SK-N-MC (cell line): Measurements from ENCODE around the gene KRTAP5-1.

ENCODE experiments used
- DNase-seq: peaks from one replicate; pipeline ENCODE4 v3.0.0-alpha.2; 2011; ENCODE audit warnings: low read depth, low spot score
- H3K27ac ChIP-seq: fragments of 200-600 bp; sonication (generic); 2 replicates; pipeline ENCODE4 v1.5.1; 2016; ENCODE audit warnings: mixed run types
- H3K36me3 ChIP-seq: fragments of 200-600 bp; sonication (generic); 2 replicates; pipeline ENCODE4 v1.6.1; 2017; ENCODE audit warnings: antibody characterized with exemption, low read length, mixed read lengths; ENCODE audit not compliant: insufficient read depth
- H3K4me3 ChIP-seq: fragments of 200-600 bp; sonication (generic); 2 replicates; pipeline ENCODE4 v1.5.1; 2016
- H3K9ac ChIP-seq: fragments of 200-600 bp; sonication (generic); 2 replicates; pipeline ENCODE4 v1.8.0; 2017; ENCODE audit warnings: mixed run types, mixed read lengths; ENCODE audit not compliant: insufficient read length
- H3K9me3 ChIP-seq: fragments of 200-600 bp; sonication (generic); 2 replicates; pipeline ENCODE4 v1.6.1; 2017; ENCODE audit warnings: low read depth, mild to moderate bottlenecking, antibody characterized with exemption, low read length, moderate library complexity, mixed read lengths
- EZH2 ChIP-seq: fragments of 200-600 bp; sonication (generic); IDR thresholded peaks from one replicate; pipeline ENCODE4 v1.6.1; 2017; ENCODE audit warnings: antibody characterized with exemption
- FOXP2 ChIP-seq: optimal IDR thresholded peaks from 2 replicates; pipeline ENCODE3; 2011; ENCODE audit warnings: mild to moderate bottlenecking, moderate library complexity; ENCODE audit not compliant: insufficient read depth; ENCODE audit errors: extremely low read length, control extremely low read depth
- POLR2AphosphoS5 ChIP-seq: IDR thresholded peaks from 2 replicates; pipeline ENCODE4 v1.6.1; 2012; ENCODE audit warnings: mild to moderate bottlenecking, low read depth, low read length, borderline replicate concordance

KRTAP5-1 gene

DNA sequence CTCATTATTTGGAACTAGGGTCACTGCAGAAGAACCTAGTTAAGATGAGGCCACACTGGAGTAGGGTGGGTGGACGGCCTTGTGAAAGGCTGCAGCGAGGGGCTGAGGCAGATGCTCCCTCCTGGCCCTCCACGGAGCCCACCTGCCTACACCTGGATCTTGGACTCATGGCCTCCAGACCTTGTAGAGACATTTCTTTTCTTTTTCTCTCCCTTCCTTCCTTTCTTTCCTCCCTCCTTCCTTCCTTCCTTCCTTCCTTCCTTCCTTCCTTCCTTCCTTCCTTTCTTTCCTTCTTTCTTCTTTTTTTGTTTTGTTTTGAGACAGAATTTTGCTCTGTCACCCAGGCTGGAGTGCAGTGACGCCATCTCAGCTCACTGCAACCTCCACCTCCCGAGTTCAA lies 39.7 kb downstream of the KRTAP5-1 start:
- Histone ChIP-seq H3K9ac (no peak overlapping the region), H3K36me3 (no peaks in the 10 kb centered on the region), H3K4me3 (no peak overlapping the region), H3K9me3 (no peaks in the 10 kb centered on the region), H3K27ac (no peak overlapping the region)
- no peak for TF ChIP-seq POLR2AphosphoS5
- TF ChIP-seq FOXP2, result no peak
- TF ChIP-seq EZH2, result no peak
- DNase-seq, result no peak

- Histone ChIP-seq H3K9me3 (no peaks in the 10 kb centered on the region), H3K9ac (no peak overlapping the region), H3K4me3 (no peak overlapping the region), H3K36me3 (no peaks in the 10 kb centered on the region), H3K27ac (no peak overlapping the region)
- DNase-seq, result no peak
- TF ChIP-seq POLR2AphosphoS5, result no peak
- no peak for TF ChIP-seq EZH2
- TF ChIP-seq FOXP2, result no peak
Observed at GRCh38 chr11:1544536-1544935, 40.5 kb downstream of the KRTAP5-1 start.

DNA sequence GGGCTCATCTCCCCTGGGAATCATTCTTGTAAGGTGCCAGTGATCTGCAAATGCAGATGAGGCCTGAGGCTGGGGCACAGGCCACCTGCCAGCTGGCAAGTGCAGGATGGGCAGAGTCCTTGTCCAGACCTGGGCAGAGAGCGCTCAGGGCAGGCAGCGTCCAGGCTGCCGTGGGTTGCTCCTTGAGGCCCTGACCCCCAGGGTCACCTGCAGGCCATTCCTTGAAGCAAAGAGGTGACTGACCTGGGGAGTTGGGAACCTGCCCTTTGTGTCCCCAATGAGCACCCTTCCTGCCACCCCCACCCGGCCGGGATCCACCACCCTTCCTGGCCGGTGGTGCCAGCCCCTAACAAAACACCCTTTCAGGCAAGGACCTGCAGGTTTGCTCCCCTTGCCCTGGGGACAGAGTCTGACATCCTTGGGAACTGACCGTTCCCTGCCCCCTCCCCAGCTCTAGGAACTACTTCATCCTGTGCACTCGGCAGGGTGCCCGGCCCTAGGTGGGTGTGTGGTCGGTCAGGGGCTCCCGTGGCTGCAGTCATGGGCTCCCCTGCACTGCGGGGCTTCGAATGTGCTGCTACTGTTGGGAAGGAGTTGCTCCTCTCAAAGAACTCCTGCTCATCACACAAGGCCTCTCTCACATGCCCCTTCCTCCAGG lies 41.3 kb downstream of the KRTAP5-1 start:
- DNase-seq, result no peak
- no peak overlapping the region for H3K9ac ChIP-seq
- H3K9me3 ChIP-seq, result no peaks in the 10 kb centered on the region
- H3K27ac ChIP-seq, result no peak overlapping the region
- H3K36me3 ChIP-seq, result no peaks in the 10 kb centered on the region
- no peak overlapping the region for H3K4me3 ChIP-seq
- TF ChIP-seq POLR2AphosphoS5 (no peak), EZH2 (no peak), FOXP2 (no peak)

DNA sequence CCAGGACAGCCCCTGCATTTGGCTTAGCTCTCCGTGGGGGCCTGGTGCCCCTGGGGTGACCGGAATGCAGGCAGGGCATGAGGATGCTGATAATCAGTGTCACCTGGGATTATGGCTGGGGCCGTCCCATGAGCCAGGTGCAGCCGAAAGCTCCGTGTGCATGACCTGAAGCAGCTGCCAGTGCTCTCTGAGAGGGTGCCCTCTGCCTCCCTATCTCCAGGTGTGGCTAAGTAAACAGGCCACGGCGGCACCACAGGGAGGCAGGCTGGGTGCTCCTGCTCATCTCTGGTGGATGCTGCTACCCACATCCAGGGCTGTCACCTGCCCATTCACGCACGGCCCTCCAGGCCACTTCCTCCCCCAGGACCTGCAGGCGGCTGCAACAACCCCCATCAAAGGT lies 42.8 kb downstream of the KRTAP5-1 start:
- TF ChIP-seq FOXP2, result no peak
- TF ChIP-seq POLR2AphosphoS5, result no peak
- no peak for TF ChIP-seq EZH2
- Histone ChIP-seq H3K36me3 (no peaks in the 10 kb centered on the region), H3K9ac (no peak overlapping the region), H3K9me3 (no peaks in the 10 kb centered on the region), H3K27ac (no peak overlapping the region), H3K4me3 (no peak overlapping the region)
- DNase-seq, result no peak

DNA sequence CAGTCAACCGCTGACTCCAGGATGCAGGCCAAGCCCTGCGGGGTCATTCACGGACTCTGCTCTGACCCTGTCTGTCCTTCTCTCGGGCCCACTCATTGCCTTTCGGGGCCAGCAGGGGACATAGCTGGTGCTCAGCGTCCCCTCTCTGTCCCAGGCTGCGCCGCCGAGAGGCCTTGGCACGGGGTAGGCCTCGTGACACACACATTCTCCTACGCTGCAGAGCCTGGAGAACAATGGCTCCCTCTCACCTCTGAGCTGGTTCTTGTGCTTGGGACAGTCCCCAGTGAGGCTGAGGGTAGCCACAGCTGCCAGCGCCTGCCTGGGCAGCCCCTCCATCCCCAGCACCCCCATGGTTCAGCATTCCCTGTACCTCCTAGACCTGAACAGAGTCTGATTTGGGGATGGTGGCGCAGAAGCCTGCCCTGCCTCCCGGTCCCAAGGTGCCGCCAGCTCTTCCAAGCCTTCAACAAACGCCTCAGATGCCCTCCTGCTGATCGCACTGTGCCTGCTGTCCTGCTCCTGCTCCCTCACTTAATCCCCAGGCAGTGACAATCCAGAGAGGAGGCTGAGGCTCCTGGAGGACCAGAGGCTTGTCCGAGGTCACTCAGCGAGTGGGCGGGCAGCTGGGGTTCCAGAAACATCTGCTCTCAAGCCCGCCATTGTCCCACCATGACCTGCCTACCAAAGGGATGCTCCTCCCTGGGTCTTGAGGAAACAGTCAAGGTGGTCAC lies 43.4 kb downstream of the KRTAP5-1 start:
- H3K9me3 ChIP-seq, result no peaks in the 10 kb centered on the region
- H3K4me3 ChIP-seq, result no peak overlapping the region
- no peak for TF ChIP-seq EZH2
- TF ChIP-seq POLR2AphosphoS5, result no peak
- no peak for TF ChIP-seq FOXP2
- H3K9ac ChIP-seq, result no peak overlapping the region
- no peaks in the 10 kb centered on the region for H3K36me3 ChIP-seq
- no peak overlapping the region for H3K27ac ChIP-seq
- DNase-seq, result no peak

DNA sequence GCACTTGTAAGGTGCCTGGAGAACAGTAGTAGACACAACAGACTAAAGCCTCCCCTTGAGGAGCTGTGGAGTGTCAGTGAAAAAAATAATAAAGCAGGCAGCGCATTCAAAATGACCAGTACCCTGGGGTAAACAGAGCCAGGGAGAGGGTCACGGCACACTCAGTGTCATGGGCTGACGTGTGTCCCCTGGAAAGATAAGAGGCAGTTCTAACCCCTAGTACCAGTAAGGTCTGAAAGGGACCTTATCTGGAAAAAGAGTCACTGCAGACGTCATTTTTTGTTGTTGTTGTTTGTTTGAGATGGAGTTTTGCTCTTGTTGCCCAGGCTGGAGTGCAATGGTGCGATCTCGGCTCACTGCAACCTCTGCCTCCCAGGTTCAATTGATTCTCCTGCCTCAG lies 45.0 kb downstream of the KRTAP5-1 start:
- Histone ChIP-seq H3K4me3 (no peak overlapping the region), H3K9me3 (no peaks in the 10 kb centered on the region), H3K36me3 (no peaks in the 10 kb centered on the region), H3K27ac (no peak overlapping the region), H3K9ac (no peak overlapping the region)
- no peak for TF ChIP-seq EZH2
- TF ChIP-seq FOXP2, result no peak
- TF ChIP-seq POLR2AphosphoS5, result no peak
- no peak for DNase-seq

- DNase-seq, result no peak
- Histone ChIP-seq H3K9me3 (no peaks in the 10 kb centered on the region), H3K27ac (no peak overlapping the region), H3K36me3 (no peaks in the 10 kb centered on the region), H3K4me3 (no peak overlapping the region), H3K9ac (no peak overlapping the region)
- TF ChIP-seq EZH2, result no peak
- no peak for TF ChIP-seq FOXP2
- no peak for TF ChIP-seq POLR2AphosphoS5
Observed at GRCh38 chr11:1538153-1538552, 46.9 kb downstream of the KRTAP5-1 start.

DNA sequence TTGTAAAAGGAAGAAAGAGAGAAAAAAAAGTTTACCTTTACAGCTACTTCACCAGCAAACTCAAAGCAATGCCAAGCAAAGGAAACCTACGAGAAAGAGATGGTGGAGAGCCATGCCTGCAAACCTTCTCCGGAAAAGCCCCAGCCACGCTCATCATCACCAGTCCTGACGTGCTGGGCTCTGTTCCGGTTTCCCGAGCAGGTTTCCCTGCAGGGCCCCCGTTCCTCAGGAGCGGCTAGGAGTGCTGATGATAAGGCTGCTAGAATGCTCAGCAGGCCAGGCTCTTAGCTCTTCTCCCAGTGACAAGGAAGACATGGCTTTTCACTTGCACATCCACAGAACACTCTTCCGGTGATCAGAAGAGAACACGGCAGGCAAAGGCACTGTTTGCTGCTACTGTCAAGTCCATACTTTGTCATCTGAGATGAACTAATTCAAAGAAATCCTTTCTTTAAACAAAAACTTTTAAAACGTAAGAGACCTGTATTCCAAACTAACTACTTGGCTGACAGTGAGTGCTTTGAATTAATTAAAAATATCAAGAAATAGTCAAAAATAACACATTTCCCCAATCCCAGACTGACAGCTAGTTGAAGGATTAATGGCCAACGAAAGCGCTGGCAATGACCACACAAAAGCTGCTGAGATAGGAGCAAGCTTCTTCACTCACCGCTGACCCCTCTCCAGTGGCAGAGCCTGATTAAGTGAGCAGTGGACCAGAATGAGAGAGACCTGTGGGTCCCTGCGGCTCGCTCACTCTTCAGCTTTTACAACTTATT lies 48.8 kb downstream of the KRTAP5-1 start:
- DNase-seq, result no peak

More for the DNA sequence above, 48.8 kb downstream of the KRTAP5-1 start:
- TF ChIP-seq FOXP2 (no peak), POLR2AphosphoS5 (no peak), EZH2 (no peak)
- no peaks in the 10 kb centered on the region for H3K9me3 ChIP-seq
- no peaks in the 10 kb centered on the region for H3K36me3 ChIP-seq
- no peak overlapping the region for H3K27ac ChIP-seq
- no peak overlapping the region for H3K4me3 ChIP-seq
- no peak overlapping the region for H3K9ac ChIP-seq
